H9 (cell line): ENCODE measurements around the gene KRTAP20-2. TPM values are rescaled to one million over a fixed set of nuclear protein-coding genes. Genes with fewer than 3 reads are reported as not detected.

Experiments
- DNase-seq: peaks from one replicate; pipeline ENCODE4 v3.0.0-alpha.2; 2017
- H2AFZ ChIP-seq: one replicate; pipeline ENCODE4 v1.6.1; 2013; ENCODE audit warnings: mild to moderate bottlenecking, low read length, control low read depth, moderate library complexity
- H2AK5ac ChIP-seq: 2 replicates; pipeline ENCODE4 v1.6.1; 2013; ENCODE audit warnings: low read length, control low read depth, mixed read lengths; ENCODE audit not compliant: insufficient read length
- H2BK120ac ChIP-seq: one replicate; pipeline ENCODE4 v1.6.1; 2013; ENCODE audit warnings: low read depth, mild to moderate bottlenecking, low read length, control low read depth, inconsistent platforms; ENCODE audit not compliant: poor library complexity, severe bottlenecking
- H2BK12ac ChIP-seq: 2 replicates; pipeline ENCODE4 v1.6.1; 2013; ENCODE audit warnings: low read length, control low read depth, mixed read lengths, low read depth; ENCODE audit not compliant: insufficient read length
- H2BK15ac ChIP-seq: 2 replicates; pipeline ENCODE4 v1.6.1; 2013; ENCODE audit warnings: low read depth, low read length, control low read depth
- H2BK20ac ChIP-seq: one replicate; pipeline ENCODE4 v1.6.1; 2013; ENCODE audit warnings: low read depth, mild to moderate bottlenecking, low read length, control low read depth, inconsistent platforms; ENCODE audit not compliant: poor library complexity, severe bottlenecking
- H2BK5ac ChIP-seq: 2 replicates; pipeline ENCODE4 v1.6.1; 2013; ENCODE audit warnings: low read length, control low read depth, mixed read lengths; ENCODE audit not compliant: insufficient read length
- H3K14ac ChIP-seq: 2 replicates; pipeline ENCODE4 v1.6.1; 2013; ENCODE audit warnings: low read length, control low read depth; ENCODE audit not compliant: insufficient read depth
- H3K18ac ChIP-seq: 2 replicates; pipeline ENCODE4 v1.6.1; 2013; ENCODE audit warnings: low read depth, mild to moderate bottlenecking, mixed read lengths, low read length, control low read depth; ENCODE audit not compliant: insufficient read length
- H3K23ac ChIP-seq: 2 replicates; pipeline ENCODE4 v1.6.1; 2013; ENCODE audit warnings: low read length, control low read depth, mixed read lengths, low read depth; ENCODE audit not compliant: insufficient read length
- H3K23me2 ChIP-seq: 2 replicates; pipeline ENCODE4 v1.6.1; 2013; ENCODE audit warnings: low read depth, mild to moderate bottlenecking, mixed read lengths, low read length, control low read depth; ENCODE audit not compliant: insufficient read length, poor library complexity, severe bottlenecking
- H3K27ac ChIP-seq: 2 replicates; pipeline ENCODE4 v1.5.1; 2013; ENCODE audit warnings: low read length, control low read depth, mixed read lengths, low read depth; ENCODE audit not compliant: insufficient read length
- H3K27me3 ChIP-seq: 2 replicates; pipeline ENCODE4 v1.6.1; 2013; ENCODE audit warnings: low read length, control low read depth, inconsistent platforms; ENCODE audit not compliant: insufficient read depth
- H3K4ac ChIP-seq: 2 replicates; pipeline ENCODE4 v1.6.1; 2013; ENCODE audit warnings: low read depth, mild to moderate bottlenecking, control low read depth, inconsistent platforms, low read length, moderate library complexity
- H3K4me1 ChIP-seq: 2 replicates; pipeline ENCODE4 v1.6.1; 2013; ENCODE audit warnings: low read length, control low read depth, inconsistent platforms; ENCODE audit not compliant: insufficient read depth
- H3K4me2 ChIP-seq: 2 replicates; pipeline ENCODE4 v1.6.1; 2013; ENCODE audit warnings: low read length, control low read depth, mixed read lengths; ENCODE audit not compliant: insufficient read length, insufficient read depth
- H3K56ac ChIP-seq: 2 replicates; pipeline ENCODE4 v1.6.1; 2013; ENCODE audit warnings: low read depth, mild to moderate bottlenecking, mixed read lengths, low read length, control low read depth; ENCODE audit not compliant: insufficient read length
- H3K79me1 ChIP-seq: 2 replicates; pipeline ENCODE4 v1.6.1; 2013; ENCODE audit warnings: low read depth, mild to moderate bottlenecking, moderate library complexity, low read length, control low read depth, inconsistent platforms; ENCODE audit not compliant: insufficient read depth, poor library complexity, severe bottlenecking
- H3K79me2 ChIP-seq: 2 replicates; pipeline ENCODE4 v1.6.1; 2013; ENCODE audit warnings: low read length, control low read depth, inconsistent platforms; ENCODE audit not compliant: insufficient read depth
- H3K9ac ChIP-seq: 2 replicates; pipeline ENCODE4 v1.6.1; 2013; ENCODE audit warnings: low read length, control low read depth, mixed read lengths; ENCODE audit not compliant: insufficient read length; ENCODE audit errors: extremely low read depth
- H3K9me3 ChIP-seq: one replicate; pipeline ENCODE4 v1.6.1; 2013; ENCODE audit warnings: low read depth, low read length, inconsistent platforms; ENCODE audit not compliant: control insufficient read depth
- H3T11ph ChIP-seq: one replicate; pipeline ENCODE4 v1.6.1; 2013; ENCODE audit warnings: mild to moderate bottlenecking, low read length, control low read depth, inconsistent platforms
- H4K20me1 ChIP-seq: one replicate; pipeline ENCODE4 v1.6.1; 2013; ENCODE audit not compliant: control insufficient read depth, insufficient read length, insufficient read depth
- H4K5ac ChIP-seq: 2 replicates; pipeline ENCODE4 v1.6.1; 2013; ENCODE audit warnings: low read depth, mild to moderate bottlenecking, mixed read lengths, low read length, control low read depth; ENCODE audit not compliant: insufficient read length
- H4K8ac ChIP-seq: replicated peaks from 2 replicates; pipeline ENCODE4 v1.6.1; 2013; ENCODE audit warnings: low read length, control low read depth, mixed read lengths, low read depth; ENCODE audit not compliant: insufficient read length
- H4K91ac ChIP-seq: 2 replicates; pipeline ENCODE4 v1.6.1; 2013; ENCODE audit warnings: low read depth, mild to moderate bottlenecking, moderate library complexity, mixed read lengths, low read length, control low read depth; ENCODE audit not compliant: insufficient read length
- H3K27ac Mint-ChIP-seq, 3 experiments: 2 replicates in 2 of 3; 3 replicates in 1 of 3; pipeline ENCODE4 v1.8.0; 2020 to 2021; ENCODE audit warnings: mixed read lengths in 3 of 3, mild to moderate bottlenecking in 1 of 3, moderate library complexity in 1 of 3
- H3K27me3 Mint-ChIP-seq: 2 replicates; pipeline ENCODE4 v1.8.0; 2021; ENCODE audit warnings: low read depth, mild to moderate bottlenecking, moderate library complexity, mixed read lengths
- H3K36me3 Mint-ChIP-seq, 3 experiments: 2 replicates in 2 of 3; 3 replicates in 1 of 3; pipeline ENCODE4 v1.8.0; 2020 to 2021; ENCODE audit warnings: low read depth in 3 of 3, mixed read lengths in 3 of 3; ENCODE audit not compliant: insufficient read depth in 1 of 3
- H3K4me1 Mint-ChIP-seq, 2 experiments: 2 replicates each; pipeline ENCODE4 v1.8.0; 2020; ENCODE audit warnings: mixed read lengths in 2 of 2
- H3K4me3 Mint-ChIP-seq, 2 experiments: 2 replicates in 1 of 2; 3 replicates in 1 of 2; pipeline ENCODE4 v1.8.0; 2020 to 2021; ENCODE audit warnings: mild to moderate bottlenecking in 2 of 2, mixed read lengths in 2 of 2, moderate library complexity in 1 of 2
- H3K9me3 Mint-ChIP-seq, 2 experiments: 2 replicates in 1 of 2; 3 replicates in 1 of 2; pipeline ENCODE4 v1.8.0; 2020; ENCODE audit warnings: mild to moderate bottlenecking in 2 of 2, mixed read lengths in 2 of 2, moderate library complexity in 1 of 2
- CTCF ChIP-seq: fragments of 200-600 bp; sonication (generic); conservative IDR thresholded peaks from 3 replicates; pipeline ENCODE4 v1.8.0; 2021; ENCODE audit warnings: antibody characterized with exemption, mild to moderate bottlenecking
- WGBS: extraction: QIAGEN DNeasy Blood & Tissue Kit; methylation state at CpG from one replicate; pipeline ENCODE4 v1.1.7; 2013; ENCODE audit warnings: missing lambda C conversion rate, low lambda C conversion rate, mixed read lengths; ENCODE audit not compliant: insufficient read length; ENCODE audit errors: extremely low coverage; 5-methylcytosine and 5-hydroxymethylcytosine counted together
- total RNA-seq: library from RNA; stranded (reverse); gene quantifications from 2 replicates; pipeline ENCODE4 v1.2.1, GENCODE V29; 2021

The KRTAP20-2 gene
- total RNA-seq, 1 experiment from 2014 or later: not detected

GRCh38 chr21:30674312-30674711 lies 39.3 kb downstream of the KRTAP20-2 start:
- no peak overlapping the region for H3K23ac ChIP-seq
- no peak overlapping the region for H2BK5ac ChIP-seq
- no peak overlapping the region for H3K4me3 Mint-ChIP-seq
- no peaks in the 10 kb centered on the region for H3K79me2 ChIP-seq
- no peak overlapping the region for H2BK15ac ChIP-seq
- H3K9me3 ChIP-seq: no peaks in the 10 kb centered on the region
- no peak overlapping the region for H3K56ac ChIP-seq
- no peak for TF ChIP-seq CTCF
- no peak overlapping the region for H3T11ph ChIP-seq
- no peaks in the 10 kb centered on the region for H3K23me2 ChIP-seq
- H4K5ac ChIP-seq: no peak overlapping the region
- no CpG with 5 or more reads among the region's 1 CpG for WGBS
- no peak overlapping the region for H2BK12ac ChIP-seq
- no peak overlapping the region for H3K27ac ChIP-seq
- peaks cover 11 to 40% of the 10 kb centered on the region in 2 experiments for H3K9me3 Mint-ChIP-seq
- H4K91ac ChIP-seq: no peak overlapping the region
- H3K4me1 Mint-ChIP-seq: no peaks in the 10 kb centered on the region
- no peak overlapping the region for H2AFZ ChIP-seq
- H3K36me3 Mint-ChIP-seq: peaks cover 4 to 32% (median 16%) of the 10 kb centered on the region in 3 experiments; a peak in 6 of 7 replicates
- no peaks in the 10 kb centered on the region; the same call in 1 of the 2 replicates for H3K27me3 Mint-ChIP-seq
- no peak overlapping the region for H2BK20ac ChIP-seq
- no peak overlapping the region for H2BK120ac ChIP-seq
- H3K4ac ChIP-seq: no peak overlapping the region
- H4K20me1 ChIP-seq: no peaks in the 10 kb centered on the region
- no peaks in the 10 kb centered on the region for H3K79me1 ChIP-seq
- H3K27me3 ChIP-seq: no peaks in the 10 kb centered on the region
- H3K18ac ChIP-seq: no peak overlapping the region
- no peak overlapping the region for H3K27ac Mint-ChIP-seq
- H3K14ac ChIP-seq: no peak overlapping the region
- H3K9ac ChIP-seq: no peak overlapping the region
- no peaks in the 10 kb centered on the region for H3K4me1 ChIP-seq
- no peak overlapping the region for H2AK5ac ChIP-seq
- DNase-seq: no peak
- H3K4me2 ChIP-seq: no peak overlapping the region
- H4K8ac ChIP-seq: no peak overlapping the region
